Naive B cell (primary cell): Measurements from ENCODE around the gene SUMF2. TPM values are rescaled to one million over a fixed set of nuclear protein-coding genes. Genes with fewer than 3 reads are reported as not detected.
"Not testable (repeated sequence)": the region's sequence is repeated elsewhere in the genome, so short reads cannot be mapped to it uniquely, and the experiment has no call there.

Experiments
- ATAC-seq, 2 donors: fragments of 150-1000 bp; cut with Tn5 transposase; 2 replicates each; pipeline ENCODE4 v1.10.0; 2021; ENCODE audit warnings: low read depth in 2 of 2, mild to moderate bottlenecking in 2 of 2, moderate library complexity in 2 of 2
- DNase-seq: peaks from one replicate; pipeline ENCODE4 v3.0.0; 2022
- H3K27ac Mint-ChIP-seq, 6 donors: one replicate each; pipeline ENCODE4 v1.8.0; 2020 to 2022; ENCODE audit warnings: mild to moderate bottlenecking in 6 of 6, mixed read lengths in 6 of 6, moderate library complexity in 5 of 6, inconsistent platforms in 2 of 6
- H3K27me3 Mint-ChIP-seq, 3 donors: one replicate each; pipeline ENCODE4 v1.8.0; 2021 to 2022; ENCODE audit warnings: mixed read lengths in 3 of 3, mild to moderate bottlenecking in 1 of 3
- H3K36me3 Mint-ChIP-seq, 2 donors: one replicate each; pipeline ENCODE4 v1.8.0; 2020 to 2022; ENCODE audit warnings: mixed read lengths in 2 of 2, inconsistent platforms in 1 of 2, mild to moderate bottlenecking in 1 of 2
- H3K4me1 Mint-ChIP-seq, 3 donors: one replicate each; pipeline ENCODE4 v1.8.0; 2020 to 2022; ENCODE audit warnings: mixed read lengths in 3 of 3, inconsistent platforms in 1 of 3, mild to moderate bottlenecking in 1 of 3, moderate library complexity in 1 of 3
- H3K4me3 Mint-ChIP-seq, 8 donors: one replicate each; pipeline ENCODE4 v1.8.0; 2020 to 2022; ENCODE audit warnings: mild to moderate bottlenecking in 8 of 8, mixed read lengths in 8 of 8, moderate library complexity in 8 of 8, inconsistent platforms in 2 of 8
- H3K9me3 Mint-ChIP-seq, 7 donors: one replicate each; pipeline ENCODE4 v1.8.0; 2020 to 2022; ENCODE audit warnings: mixed read lengths in 7 of 7, mild to moderate bottlenecking in 5 of 7, inconsistent platforms in 2 of 7, moderate library complexity in 1 of 7
- polyA plus RNA-seq, 6 donors: library from polyadenylated mRNA; unstranded; fragments of 300-500 nt; fragmentation: Illumina TruSeq; gene quantifications; one replicate each; pipeline ENCODE4 v1.2.3, GENCODE V29; 2021; ENCODE audit warnings: low read depth in 6 of 6

The SUMF2 gene
- polyA plus RNA-seq: 100 to 1,000 TPM in 4 of 6 donors, 10 to 100 TPM in 2; 48.2 to 143 (median 132) TPM

DNA sequence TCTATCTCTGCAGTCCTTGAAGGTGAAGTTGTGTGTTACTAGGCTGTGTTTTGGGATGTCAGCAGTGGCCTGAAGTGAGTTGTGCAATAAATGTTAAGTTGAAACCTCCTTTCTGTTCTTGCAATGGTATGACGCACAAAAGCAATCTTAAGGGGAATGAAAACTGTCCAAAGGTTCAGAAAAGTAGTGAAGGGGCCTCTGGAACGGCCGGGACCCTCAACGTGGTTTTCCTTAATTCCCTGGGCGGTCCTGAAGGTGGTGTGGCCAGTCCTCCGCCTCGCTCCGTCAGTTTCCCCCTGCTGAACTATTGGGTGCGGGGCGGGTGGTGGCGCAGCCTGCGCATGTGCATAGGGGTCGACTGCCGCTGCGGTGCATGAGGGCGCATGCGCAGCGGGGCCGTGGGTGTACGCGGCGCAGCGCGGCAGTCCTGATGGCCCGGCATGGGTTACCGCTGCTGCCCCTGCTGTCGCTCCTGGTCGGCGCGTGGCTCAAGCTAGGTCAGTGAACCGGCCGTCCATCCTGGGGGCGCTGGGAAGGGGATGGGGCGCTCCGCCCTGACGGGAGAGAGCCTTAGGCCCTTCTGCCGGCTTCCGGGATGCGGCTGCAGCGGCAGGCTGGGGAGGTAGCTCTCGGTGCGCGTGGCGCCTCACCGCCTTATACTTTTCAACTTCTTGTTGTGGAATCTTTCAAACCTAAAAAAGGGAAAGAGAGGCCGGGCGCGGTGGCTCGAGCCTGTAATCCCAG, at the start of gene SUMF2:
SUMF2 (plus strand) TSS at position 405 of the 744 bp plus-strand sequence; CDS start at position 431, 26 bp downstream.
- Mint-ChIP-seq H3K27ac (peak within 1 kb of the TSS; percentile 49 to 96 (median 94)), H3K27me3 (no peaks in the 10 kb centered on the region), H3K36me3 (peaks cover 0 to 16% of the 10 kb centered on the region in 2 donors), H3K4me1 (peaks cover 17 to 21% (median 19%) of the 10 kb centered on the region in 3 donors), H3K4me3 (peak within 1 kb of the TSS; percentile 85 to 99 (median 94)), H3K9me3 (no peaks in the 10 kb centered on the region)
- DNase-seq (peak; percentile 91), ATAC-seq (peak; percentile 87 to 93)

DNA sequence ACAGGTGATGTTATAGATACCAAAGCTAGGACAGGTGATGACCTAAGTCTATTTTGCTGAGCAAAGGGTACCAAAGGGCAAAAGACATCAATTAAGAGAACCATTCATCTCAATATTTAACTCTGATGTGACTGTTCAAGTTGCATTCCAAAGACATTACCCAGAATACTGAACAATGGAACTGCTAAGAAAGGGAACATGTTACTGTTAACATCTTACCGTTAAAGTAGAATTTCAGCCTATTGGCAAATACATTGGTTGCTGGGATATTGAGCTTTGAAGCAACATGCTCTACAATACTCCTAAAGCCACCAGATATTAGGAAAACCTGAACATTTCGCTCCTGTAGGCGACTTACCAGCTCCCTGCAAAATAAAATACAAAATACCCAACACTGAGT, 47.1 kb upstream of the SUMF2 start:
- not testable (repeated sequence) for H3K4me1 Mint-ChIP-seq, H3K27ac Mint-ChIP-seq, ATAC-seq, H3K4me3 Mint-ChIP-seq, H3K36me3 Mint-ChIP-seq, H3K27me3 Mint-ChIP-seq, DNase-seq, H3K9me3 Mint-ChIP-seq

DNA sequence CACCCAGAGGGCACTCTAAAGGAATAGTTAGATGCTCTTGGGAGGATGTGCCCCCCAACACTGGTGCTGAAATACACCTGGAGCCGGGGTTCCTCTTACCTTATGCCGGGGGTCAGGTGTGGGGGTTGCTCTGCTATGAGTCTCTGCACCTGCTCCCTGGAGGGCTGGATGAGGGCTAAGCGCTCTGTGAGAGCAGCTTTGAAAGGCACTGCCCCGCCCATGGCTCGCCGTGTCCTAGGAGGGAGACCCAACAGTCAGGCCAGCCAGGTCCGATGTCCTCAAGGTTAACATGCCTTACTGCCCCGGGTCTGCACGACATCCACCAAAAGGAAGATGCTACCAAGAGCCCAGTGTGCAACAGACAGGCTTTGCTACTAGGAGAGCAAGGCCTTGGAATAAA, 44.6 kb upstream of the SUMF2 start:
- H3K4me3 Mint-ChIP-seq: no peak overlapping the region
- H3K9me3 Mint-ChIP-seq: no peaks in the 10 kb centered on the region
- H3K27me3 Mint-ChIP-seq: no peaks in the 10 kb centered on the region
- DNase-seq: no peak
- H3K36me3 Mint-ChIP-seq: no peaks in the 10 kb centered on the region
- ATAC-seq: no peak
- no peak overlapping the region for H3K27ac Mint-ChIP-seq
- no peaks in the 10 kb centered on the region for H3K4me1 Mint-ChIP-seq

DNA sequence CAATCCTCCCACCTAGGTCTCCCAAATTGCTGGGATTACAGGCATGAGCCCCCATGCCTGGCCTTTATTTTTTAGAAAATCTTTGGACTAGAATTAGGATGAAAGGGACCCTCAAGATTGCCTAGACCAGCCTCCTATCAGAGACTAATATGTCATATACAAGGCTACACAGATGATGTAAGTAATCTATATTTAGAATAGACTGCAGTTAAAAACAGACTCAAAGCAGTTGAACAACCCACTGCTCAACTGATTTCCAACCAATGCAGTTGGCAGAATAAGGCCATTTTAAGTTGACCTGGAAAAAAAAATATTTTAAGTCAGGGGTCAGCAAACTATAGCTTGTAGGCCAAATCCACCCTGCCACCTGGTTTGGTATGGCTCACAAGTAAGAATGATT, 40.6 kb upstream of the SUMF2 start:
- Mint-ChIP-seq H3K4me1 (no peaks in the 10 kb centered on the region), H3K27me3 (no peaks in the 10 kb centered on the region), H3K4me3 (no peak overlapping the region), H3K9me3 (peaks cover 0 to 1% (median 0%) of the 10 kb centered on the region in 7 donors), H3K27ac (peak overlapping the region in 1 of 6 donors; percentile 38), H3K36me3 (peaks cover 0 to 4% of the 10 kb centered on the region in 2 donors)
- no peak for ATAC-seq
- DNase-seq: no peak

DNA sequence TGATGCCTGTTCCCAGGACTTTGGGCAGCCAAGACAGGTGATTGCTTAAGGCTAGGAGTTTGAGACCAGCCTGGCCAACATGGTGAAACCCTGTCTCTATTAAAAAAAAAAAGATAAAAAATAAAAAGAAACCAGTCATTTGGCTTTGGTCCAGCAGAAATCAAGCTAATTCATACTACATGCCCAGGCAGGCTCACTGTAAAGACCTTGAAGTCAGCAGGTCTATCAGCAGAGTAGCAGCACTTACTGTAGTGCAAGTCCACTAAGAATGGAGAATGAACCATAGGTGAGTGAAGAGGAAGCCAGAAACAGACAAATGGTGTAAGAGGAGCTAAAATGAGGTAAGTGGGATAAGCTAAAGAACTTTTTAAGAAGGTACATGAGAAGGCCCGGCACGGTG, 37.5 kb upstream of the SUMF2 start:
- peaks cover 0 to 1% (median 0%) of the 10 kb centered on the region in 7 donors for H3K9me3 Mint-ChIP-seq

DNA sequence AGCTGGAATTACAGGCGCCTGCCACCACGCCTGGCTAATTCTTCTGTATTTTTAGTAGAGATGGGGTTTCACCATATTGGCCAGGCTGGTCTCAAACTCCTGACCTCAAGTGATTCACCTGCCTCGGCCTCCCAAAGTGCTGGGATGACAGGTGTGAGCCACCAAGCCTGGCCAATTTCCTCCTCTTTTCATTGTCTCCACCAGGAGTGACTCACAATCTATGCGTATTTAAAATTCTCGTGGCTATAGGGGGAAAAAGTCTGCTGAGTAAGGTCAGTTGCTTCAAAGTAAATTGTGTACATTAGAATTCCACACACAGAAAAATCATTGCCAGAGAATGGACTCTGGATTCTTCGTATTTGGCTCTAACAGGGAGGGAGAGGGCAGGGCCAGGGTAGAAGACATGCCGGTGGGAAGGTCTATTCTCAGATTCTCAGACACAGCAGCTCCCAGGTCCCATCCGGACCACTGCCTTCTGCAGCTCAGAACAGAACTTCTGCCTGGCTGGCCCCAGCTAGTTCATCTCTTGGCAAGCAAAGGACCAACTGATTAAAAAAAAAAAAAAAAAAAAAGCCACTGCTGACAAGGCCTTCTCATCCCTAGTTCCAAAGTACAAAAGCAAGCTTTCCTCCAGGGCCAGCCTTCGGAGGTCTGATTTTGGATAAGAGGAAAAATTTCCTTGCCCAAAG, 35.0 kb upstream of the SUMF2 start:
- Mint-ChIP-seq H3K9me3 (peaks cover 0 to 1% (median 0%) of the 10 kb centered on the region in 7 donors), H3K4me1 (peaks cover 5 to 7% (median 7%) of the 10 kb centered on the region in 3 donors), H3K4me3 (no peak overlapping the region), H3K27me3 (no peaks in the 10 kb centered on the region), H3K27ac (no peak overlapping the region), H3K36me3 (peaks cover 0 to 4% of the 10 kb centered on the region in 2 donors)
- no peak for DNase-seq
- no peak for ATAC-seq

More for the DNA sequence above, 37.5 kb upstream of the SUMF2 start:
- DNase-seq: no peak
- Mint-ChIP-seq H3K27me3 (no peaks in the 10 kb centered on the region), H3K4me1 (no peaks in the 10 kb centered on the region), H3K4me3 (no peak overlapping the region), H3K27ac (no peak overlapping the region), H3K36me3 (peaks cover 0 to 4% of the 10 kb centered on the region in 2 donors)
- ATAC-seq: no peak

DNA sequence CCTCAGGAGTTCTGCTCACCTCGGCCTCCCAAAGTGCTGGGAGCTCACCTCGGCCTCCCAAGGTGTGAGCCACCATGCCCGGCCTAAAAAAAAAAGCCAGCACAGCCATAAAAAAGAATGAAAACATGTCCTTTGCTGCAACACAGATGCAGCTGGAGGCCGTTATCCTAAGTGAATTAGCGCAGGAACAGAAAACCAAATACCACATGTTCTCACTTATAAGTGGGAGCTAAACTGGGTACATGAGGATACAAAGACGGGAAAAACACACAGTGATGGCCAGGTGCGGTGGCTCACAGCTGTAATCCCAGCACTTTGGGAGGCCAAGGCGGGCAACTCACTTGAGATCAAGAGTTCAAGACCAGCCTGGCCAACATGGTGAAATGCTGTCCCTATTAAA, 33.7 kb upstream of the SUMF2 start:
- Mint-ChIP-seq H3K27ac (no peak overlapping the region), H3K4me3 (no peak overlapping the region), H3K4me1 (peaks cover 5 to 8% (median 7%) of the 10 kb centered on the region in 3 donors), H3K27me3 (no peaks in the 10 kb centered on the region), H3K9me3 (peaks cover 0 to 1% (median 0%) of the 10 kb centered on the region in 7 donors), H3K36me3 (peaks cover 0 to 4% of the 10 kb centered on the region in 2 donors)
- DNase-seq (no peak), ATAC-seq (no peak)

DNA sequence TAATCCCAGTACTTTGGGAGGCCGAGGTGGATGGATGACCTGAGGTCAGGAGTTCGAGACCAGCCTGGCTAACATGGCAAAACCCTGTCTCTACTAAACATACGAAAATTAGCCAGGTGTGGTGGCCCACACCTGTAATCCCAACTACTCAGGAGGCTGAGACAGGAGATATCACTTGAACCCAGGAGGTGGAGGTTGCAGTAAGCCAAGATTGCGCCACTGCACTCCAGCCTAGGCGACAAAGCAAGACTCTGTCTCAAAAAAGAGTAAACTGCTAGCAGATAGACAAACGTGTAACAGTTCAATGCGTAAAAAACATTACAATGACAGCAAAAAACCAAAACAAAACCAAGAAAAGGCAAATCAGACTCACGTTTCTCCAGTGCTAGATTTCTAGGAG, 32.5 kb upstream of the SUMF2 start:
- Mint-ChIP-seq H3K4me3 (peak overlapping the region in 2 of 8 donors; percentile 58 to 82), H3K27ac (peak overlapping the region in 1 of 6 donors; percentile 21)
- ATAC-seq, H3K36me3 Mint-ChIP-seq, H3K4me1 Mint-ChIP-seq, H3K27me3 Mint-ChIP-seq, H3K9me3 Mint-ChIP-seq, DNase-seq: not testable (repeated sequence)

DNA sequence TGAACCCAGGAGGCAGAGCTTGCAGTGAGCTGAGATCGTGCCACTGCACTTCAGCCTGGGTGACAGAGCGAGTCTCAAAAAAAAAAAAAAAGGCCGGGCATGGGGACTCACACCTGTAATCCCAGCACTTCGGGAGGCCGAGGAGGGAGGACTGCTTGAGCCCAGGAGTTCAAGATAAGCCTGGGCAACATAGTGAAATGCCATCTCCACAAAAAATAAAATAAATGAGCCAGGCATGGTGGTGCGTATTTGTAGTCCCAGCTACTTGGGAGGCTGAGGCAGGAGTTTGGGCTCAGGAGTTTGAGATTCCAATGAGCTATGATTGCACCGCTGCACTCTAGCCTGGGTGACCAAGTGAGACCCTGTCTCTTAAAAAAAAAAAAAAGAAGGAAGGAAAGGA, 31.5 kb upstream of the SUMF2 start:
- ATAC-seq, H3K4me1 Mint-ChIP-seq, H3K27ac Mint-ChIP-seq, DNase-seq, H3K36me3 Mint-ChIP-seq, H3K27me3 Mint-ChIP-seq, H3K9me3 Mint-ChIP-seq: not testable (repeated sequence)
- H3K4me3 Mint-ChIP-seq: peak overlapping the region in 5 of 8 donors; percentile 2 to 84 (median 56)

DNA sequence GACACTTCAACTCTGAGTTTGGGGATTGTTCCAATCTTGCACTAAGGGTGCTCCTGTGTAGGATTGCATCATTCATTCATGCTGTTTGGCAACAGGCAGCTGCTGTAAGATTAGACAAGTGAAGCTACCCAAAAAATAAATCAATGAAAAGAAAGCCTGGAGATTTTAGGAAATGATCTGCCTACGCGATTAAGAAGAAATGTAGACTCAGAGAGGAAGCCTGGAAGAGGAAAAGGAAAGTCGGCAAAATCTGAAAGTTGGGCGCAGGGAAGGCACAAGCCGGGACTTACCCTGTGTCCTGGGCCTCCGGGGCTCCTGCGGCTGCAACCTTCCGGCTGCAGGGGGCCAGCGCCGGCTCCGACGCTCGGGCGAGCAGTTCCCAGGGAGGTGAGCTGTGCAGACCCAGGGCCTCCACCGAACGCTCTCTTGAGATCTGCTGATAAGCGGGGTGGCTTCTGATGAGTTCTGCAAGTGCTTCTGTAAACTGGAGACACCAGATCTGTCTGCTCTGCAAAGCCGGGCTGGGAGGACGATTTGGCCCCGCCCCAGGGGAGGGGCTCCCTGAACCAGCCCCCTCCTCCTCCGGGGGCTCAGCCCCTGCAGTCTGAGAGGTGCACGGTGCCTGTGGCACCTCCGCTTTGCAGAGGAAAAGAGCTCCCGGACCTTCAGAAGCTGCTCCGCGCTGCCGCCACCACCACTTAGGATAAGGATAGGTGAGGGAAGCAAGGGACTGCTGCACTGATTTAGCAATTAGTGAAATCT, 30.2 kb upstream of the SUMF2 start:
- DNase-seq: peak; percentile 70
- peak overlapping the region; percentile 78 to 93 (median 88) for H3K4me3 Mint-ChIP-seq
- H3K27me3 Mint-ChIP-seq: no peaks in the 10 kb centered on the region
- ATAC-seq: peak; percentile 95 to 96
- no peaks in the 10 kb centered on the region for H3K36me3 Mint-ChIP-seq
- H3K4me1 Mint-ChIP-seq: peaks cover 5 to 8% (median 7%) of the 10 kb centered on the region in 3 donors
- peak overlapping the region in 3 of 6 donors; percentile 3 to 36 (median 29) for H3K27ac Mint-ChIP-seq
- no peaks in the 10 kb centered on the region for H3K9me3 Mint-ChIP-seq

DNA sequence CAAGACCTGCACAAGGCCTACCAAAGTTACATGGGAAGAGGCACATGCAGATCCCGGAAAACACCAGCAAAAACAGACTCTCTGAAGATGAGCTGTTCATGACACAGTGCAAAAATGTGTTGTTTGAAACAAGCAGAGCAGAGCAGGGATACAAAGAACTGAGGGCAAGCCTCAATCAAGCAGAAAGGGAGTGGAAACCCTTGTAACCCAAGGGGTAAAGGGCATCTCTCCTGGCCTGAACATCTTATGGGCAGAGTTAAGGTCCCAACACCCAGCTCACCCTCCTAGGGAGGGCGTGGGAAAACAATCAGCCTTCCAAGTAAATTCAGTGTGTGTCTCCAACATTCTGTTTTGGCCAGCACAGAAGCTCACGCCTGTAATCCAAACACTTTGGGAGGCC, 23.4 kb upstream of the SUMF2 start:
- Mint-ChIP-seq H3K4me3 (no peak overlapping the region), H3K27ac (no peak overlapping the region), H3K9me3 (no peaks in the 10 kb centered on the region), H3K36me3 (no peaks in the 10 kb centered on the region), H3K27me3 (no peaks in the 10 kb centered on the region), H3K4me1 (peaks cover 0 to 3% (median 0%) of the 10 kb centered on the region in 3 donors)
- DNase-seq (no peak), ATAC-seq (no peak)

DNA sequence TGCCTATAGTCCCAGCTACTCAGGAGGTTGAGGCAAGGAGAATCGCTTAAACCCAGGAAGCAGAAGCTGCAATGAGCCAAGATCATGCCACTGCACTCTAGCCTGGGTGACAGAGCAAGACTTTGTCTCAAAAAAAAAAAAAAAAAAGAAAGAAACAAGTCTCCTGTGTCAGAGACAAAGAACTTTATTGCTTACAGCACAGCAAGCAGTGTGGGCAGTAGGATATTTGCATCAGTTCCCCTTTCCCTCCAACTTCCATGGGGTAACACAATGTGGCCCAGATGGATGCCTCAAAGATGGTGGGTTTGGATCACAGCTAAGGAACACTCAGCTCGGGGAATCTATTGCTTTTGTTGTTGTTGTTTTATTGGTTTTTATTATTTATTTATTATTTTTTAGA, 18.3 kb upstream of the SUMF2 start:
- H3K36me3 Mint-ChIP-seq, H3K4me1 Mint-ChIP-seq, ATAC-seq, DNase-seq, H3K4me3 Mint-ChIP-seq, H3K27ac Mint-ChIP-seq, H3K9me3 Mint-ChIP-seq, H3K27me3 Mint-ChIP-seq: not testable (repeated sequence)

DNA sequence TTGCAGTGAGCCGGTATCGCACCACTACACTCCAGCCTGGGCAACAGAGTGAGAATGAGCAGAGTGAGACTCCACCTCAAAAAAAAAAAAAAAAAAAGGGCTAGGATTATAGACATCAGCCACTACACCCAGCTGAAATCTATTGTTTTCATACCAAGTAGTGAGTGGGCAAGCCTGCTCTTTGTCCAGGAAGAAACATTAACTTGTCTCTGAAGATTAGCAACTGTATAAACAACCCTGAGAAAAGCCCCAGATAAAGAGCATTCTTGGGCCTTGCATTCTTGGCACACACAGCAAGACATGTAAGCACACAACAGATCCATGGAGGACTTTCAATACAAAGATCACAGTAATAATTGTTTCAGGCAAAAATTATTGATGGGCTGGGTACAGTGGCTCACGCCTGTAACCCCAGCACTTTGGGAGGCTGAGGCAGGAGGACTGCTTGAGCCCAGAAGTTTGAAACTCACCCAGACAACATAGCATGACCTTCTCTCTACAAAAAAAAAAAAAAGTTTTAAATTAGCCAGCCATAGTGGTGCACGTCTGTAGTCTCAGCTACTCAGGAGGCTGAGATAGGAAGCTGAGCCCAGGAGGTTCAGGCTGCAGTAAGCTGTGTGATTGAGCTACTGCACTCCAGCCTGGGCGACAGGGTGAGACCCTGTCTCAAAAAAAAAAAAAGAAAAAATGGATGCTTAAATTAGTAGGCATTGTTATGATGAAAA, 17.2 kb upstream of the SUMF2 start:
- Mint-ChIP-seq H3K4me3 (peak overlapping the region in 1 of 8 donors; percentile 21), H3K27ac (peak overlapping the region in 1 of 6 donors; percentile 56), H3K27me3 (no peaks in the 10 kb centered on the region), H3K9me3 (no peaks in the 10 kb centered on the region), H3K4me1 (peaks cover 5 to 14% (median 12%) of the 10 kb centered on the region in 3 donors), H3K36me3 (no peaks in the 10 kb centered on the region)
- ATAC-seq (no peak), DNase-seq (no peak)
